Measurements from ENCODE around the gene ZNF605. TPM values are rescaled to one million over a fixed set of nuclear protein-coding genes. Genes with fewer than 3 reads are reported as not detected.
A peak's percentile ranks its signal among the peaks of the same experiment; 100 is the strongest.
"Not testable (repeated sequence)": the region's sequence is repeated elsewhere in the genome, so short reads cannot be mapped to it uniquely, and the experiment has no call there.

The ZNF605 gene
- total RNA-seq, 1 donor from 2014 or later, result 12.9 TPM

- H3K4me3 ChIP-seq, result peak overlapping the region; percentile 91
- TF ChIP-seq CTCF (IDR thresholded peaks at IDR 0.05; ENCODE audit: borderline replicate concordance), result no peak
- H3K4me1 ChIP-seq, result peaks cover 18% of the 10 kb centered on the region
- no peaks in the 10 kb centered on the region for H3K27me3 ChIP-seq (ENCODE audit: low read depth)
- H3K9me3 ChIP-seq (replicated peaks), result no peaks in the 10 kb centered on the region
- peak overlapping the region; percentile 99 for H3K27ac ChIP-seq (replicated peaks)
- intact Hi-C loops (cut with micrococcal nuclease), result no loop called here
- no peak for DNase-seq
- H3K36me3 ChIP-seq, result peaks cover 28% of the 10 kb centered on the region
Measured at GRCh38 chr12:132886529-132887477, 69.3 kb downstream of the ZNF605 start.

GRCh38 chr12:132881818-132882217 lies 74.3 kb downstream of the ZNF605 start:
- Histone ChIP-seq H3K36me3 (peaks cover 53% of the 10 kb centered on the region), H3K4me3 (no peak overlapping the region), H3K9me3 (replicated peaks) (no peaks in the 10 kb centered on the region), H3K4me1 (peaks cover 14% of the 10 kb centered on the region), H3K27ac (replicated peaks) (no peak overlapping the region), H3K27me3 (ENCODE audit: low read depth) (no peaks in the 10 kb centered on the region)
- TF ChIP-seq CTCF (IDR thresholded peaks at IDR 0.05; ENCODE audit: borderline replicate concordance), result no peak
- DNase-seq, result no peak
- intact Hi-C loops (cut with micrococcal nuclease), result no loop called here

GRCh38 chr12:132874620-132875019 lies 81.5 kb downstream of the ZNF605 start:
- H3K4me3 ChIP-seq; H3K4me1 ChIP-seq; intact Hi-C loops (cut with micrococcal nuclease); DNase-seq; H3K9me3 ChIP-seq (replicated peaks); H3K27ac ChIP-seq (replicated peaks); H3K27me3 ChIP-seq (ENCODE audit: low read depth): not testable (repeated sequence)
- peaks cover 80% of the 10 kb centered on the region for H3K36me3 ChIP-seq

- H3K9me3 ChIP-seq (replicated peaks), result no peaks in the 10 kb centered on the region
- H3K27ac ChIP-seq (replicated peaks), result no peak overlapping the region
- intact Hi-C loops (cut with micrococcal nuclease), result no loop called here
- no peak for TF ChIP-seq CTCF (IDR thresholded peaks at IDR 0.05; ENCODE audit: borderline replicate concordance)
- no peaks in the 10 kb centered on the region for H3K27me3 ChIP-seq (ENCODE audit: low read depth)
- H3K4me1 ChIP-seq, result no peaks in the 10 kb centered on the region
- no peak for DNase-seq
- peaks cover 83% of the 10 kb centered on the region for H3K36me3 ChIP-seq
- H3K4me3 ChIP-seq, result no peak overlapping the region
Measured at GRCh38 chr12:132874175-132874574, 81.9 kb downstream of the ZNF605 start.

- no peak for DNase-seq
- intact Hi-C loops (cut with micrococcal nuclease), result no loop called here
- Histone ChIP-seq H3K27me3 (ENCODE audit: low read depth) (no peaks in the 10 kb centered on the region), H3K4me3 (no peak overlapping the region), H3K27ac (replicated peaks) (no peak overlapping the region), H3K4me1 (no peaks in the 10 kb centered on the region), H3K36me3 (peaks cover 81% of the 10 kb centered on the region), H3K9me3 (replicated peaks) (no peaks in the 10 kb centered on the region)
- no peak for TF ChIP-seq CTCF (IDR thresholded peaks at IDR 0.05; ENCODE audit: borderline replicate concordance)
Measured at GRCh38 chr12:132873724-132874123, 82.4 kb downstream of the ZNF605 start.

- no peaks in the 10 kb centered on the region for H3K9me3 ChIP-seq (replicated peaks)
- intact Hi-C loops (cut with micrococcal nuclease), result no loop called here
- no peaks in the 10 kb centered on the region for H3K27me3 ChIP-seq (ENCODE audit: low read depth)
- no peaks in the 10 kb centered on the region for H3K4me1 ChIP-seq
- H3K36me3 ChIP-seq, result peaks cover 83% of the 10 kb centered on the region
- H3K27ac ChIP-seq (replicated peaks), result no peak overlapping the region
- H3K4me3 ChIP-seq, result no peak overlapping the region
- TF ChIP-seq CTCF (IDR thresholded peaks at IDR 0.05; ENCODE audit: borderline replicate concordance), result no peak
- DNase-seq, result no peak
Measured at GRCh38 chr12:132872975-132873421, 83.1 kb downstream of the ZNF605 start.
